ENCODE data around the gene BACE2.

The BACE2 gene

GRCh38 chr21:41321908-41322495 is 154.0 kb downstream of the BACE2 start:
- no peak for DNase-seq (ENCODE audit: low spot score)

- DNase-seq (ENCODE audit: low spot score): no peak
These were observed 154.8 kb downstream of the BACE2 start for GRCh38 chr21:41322496-41323382.

GRCh38 chr21:41325138-41325912 is 157.4 kb downstream of the BACE2 start:
- DNase-seq (ENCODE audit: low spot score): no peak

- DNase-seq (ENCODE audit: low spot score): no peak
These were observed 158.6 kb downstream of the BACE2 start for GRCh38 chr21:41326414-41327080.

GRCh38 chr21:41327753-41328152 is 159.8 kb downstream of the BACE2 start:
- no peak for DNase-seq (ENCODE audit: low spot score)

GRCh38 chr21:41328660-41329607 is 161.0 kb downstream of the BACE2 start:
- no peak for DNase-seq (ENCODE audit: low spot score)

Data from hematopoietic multipotent progenitor cell treated with erythropoietin and hydrocortisone succinate and interleukin-3 and kit ligand, for 17 days (in vitro differentiated cells).